Activated CD4-positive, alpha-beta T cell treated with anti-CD3 and anti-CD28 coated beads for 36 hours (primary cell): ENCODE results near the gene C4A. TPM values are rescaled to one million over a fixed set of nuclear protein-coding genes. Genes with fewer than 3 reads are reported as not detected.

Experiments used
- ATAC-seq: fragments of 200-7000 bp; cut with Tn5 transposase; one replicate; pipeline ENCODE4 v1.10.0; 2021; ENCODE audit warnings: mild to moderate bottlenecking, moderate library complexity
- CTCF ChIA-PET: fragments of 350-600 bp; sonication (Branson Sonifier 250); formaldehyde crosslinking; loops from one replicate; lab custom pipeline; 2021; ENCODE audit warnings: antibody characterized with exemption; lab: Charles Lee
- POLR2A ChIA-PET: fragments of 350-600 bp; sonication (Branson Sonifier 250); formaldehyde crosslinking; loops from one replicate; lab custom pipeline; 2021; ENCODE audit warnings: antibody characterized with exemption, inconsistent platforms; lab: Charles Lee
- DNase-seq: peaks from one replicate; pipeline ENCODE4 v3.0.0-alpha.2; 2020
- H3K27ac Mint-ChIP-seq: one replicate; pipeline ENCODE4 v1.8.0; 2021; ENCODE audit warnings: mixed read lengths
- H3K27me3 Mint-ChIP-seq: one replicate; pipeline ENCODE4 v1.8.0; 2021; ENCODE audit warnings: mixed read lengths
- H3K36me3 Mint-ChIP-seq: one replicate; pipeline ENCODE4 v1.8.0; 2021; ENCODE audit warnings: low read depth, mixed read lengths
- H3K4me1 Mint-ChIP-seq: one replicate; pipeline ENCODE4 v1.8.0; 2021; ENCODE audit warnings: mixed read lengths
- H3K4me3 Mint-ChIP-seq: one replicate; pipeline ENCODE4 v1.8.0; 2021; ENCODE audit warnings: mild to moderate bottlenecking, moderate library complexity, mixed read lengths
- H3K9me3 Mint-ChIP-seq: one replicate; pipeline ENCODE4 v1.8.0; 2021; ENCODE audit warnings: low read depth, mixed read lengths
- intact Hi-C, 2 experiments: fragments of 100-400 bp; cut with DNase I in 1 of 2; cut with micrococcal nuclease in 1 of 2; formaldehyde crosslinking; loops; one replicate each; pipeline versions ENCODE4 v1.14.2 to v1.15.1; 2022 to 2024; cut with DNase I, micrococcal nuclease
- total RNA-seq, 2 experiments: library from RNA; stranded (reverse); gene quantifications; one replicate each; pipeline ENCODE4 v1.2.3, GENCODE V29; 2021

Gene C4A
- total RNA-seq, 2 experiments from 2014 or later = 3.4 to 3.9 TPM

DNA sequence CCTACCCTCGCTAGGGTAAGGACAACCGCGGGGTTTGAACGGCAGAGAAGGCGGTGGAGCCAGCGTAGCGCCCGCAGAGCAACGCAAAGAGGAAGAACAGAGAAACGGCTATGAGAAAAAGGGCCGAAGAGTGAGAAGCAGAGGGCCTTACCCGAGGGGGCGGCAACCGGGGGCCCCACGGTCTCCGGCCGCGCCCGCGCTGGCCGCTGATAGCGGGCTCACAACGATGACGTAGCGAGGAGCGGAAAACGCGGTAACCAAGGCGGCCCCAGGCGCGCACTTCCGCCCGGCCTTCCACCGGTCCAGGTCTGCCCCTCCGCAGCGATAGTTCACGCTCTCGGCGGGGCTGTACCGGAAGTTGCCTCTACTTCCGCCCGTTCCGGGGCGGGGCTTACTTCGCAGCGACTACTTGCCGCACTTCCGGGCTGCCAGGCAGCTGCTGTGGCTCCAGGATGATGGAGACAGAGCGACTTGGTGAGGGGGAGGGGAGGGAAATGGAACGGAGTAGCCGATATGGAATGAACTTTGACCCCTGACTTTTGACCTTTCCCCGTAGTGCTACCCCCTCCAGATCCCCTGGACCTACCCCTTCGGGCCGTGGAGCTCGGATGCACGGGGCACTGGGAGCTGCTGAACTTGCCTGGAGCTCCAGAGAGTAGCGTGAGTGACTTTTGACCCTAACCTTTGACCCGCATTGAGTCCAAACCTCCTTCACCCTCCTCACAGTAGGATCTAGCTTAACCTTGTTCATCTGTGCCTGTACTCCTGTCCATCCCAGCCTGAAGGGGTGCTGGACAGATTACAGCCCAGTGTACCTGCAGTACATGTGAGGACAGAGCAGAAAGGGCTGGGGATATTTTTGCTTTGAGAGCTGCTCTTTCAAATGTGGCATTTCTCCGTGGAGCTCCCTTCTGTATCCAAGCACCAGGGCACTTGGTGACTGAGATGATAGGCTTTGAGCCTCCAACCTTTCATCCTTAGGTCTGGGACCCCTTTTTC, 22.8 kb upstream of the C4A start, which contains the start of the genes NELFE and SKIC2:
Gene NELFE (minus strand): TSS at position 231 of the 999 bp plus-strand sequence. CDS start 525 bp downstream, outside the sequence.
Gene SKIC2 (plus strand): TSS at position 435 of the 999 bp plus-strand sequence. CDS start 18 bp downstream, at position 453.
- peak; percentile 99 for ATAC-seq
- intact Hi-C loops = loop anchor here (1.0 to 10.0 kb wide), 15 partner anchors 13 to 412 kb away; partner anchors contain the start of genes DXO (in 2 of the 2), LY6G5C (in 2 of the 2), ABHD16A (in 1 of the 2) and BAG6 (in 1 of the 2)
- Mint-ChIP-seq H3K36me3 (peaks cover 63% of the 10 kb centered on the region), H3K4me3 (peak within 1 kb of the TSS; percentile 95), H3K27me3 (no peaks in the 10 kb centered on the region), H3K9me3 (no peaks in the 10 kb centered on the region), H3K4me1 (peaks cover 34% of the 10 kb centered on the region), H3K27ac (peak within 1 kb of the TSS; percentile 98)
- CTCF ChIA-PET = interaction anchor here (0.6 to 1.8 kb wide), 7 partner anchors 11 to 307 kb away, joined by 3 to 7 read pairs (median 4); partner anchors contain the start of gene DXO
- peak; percentile 99 for DNase-seq
- POLR2A ChIA-PET = interaction anchor here (0.5 to 2.6 kb wide), 7 partner anchors 11 to 458 kb away, joined by 3 to 16 read pairs (median 4); partner anchors contain the start of gene DXO

DNA sequence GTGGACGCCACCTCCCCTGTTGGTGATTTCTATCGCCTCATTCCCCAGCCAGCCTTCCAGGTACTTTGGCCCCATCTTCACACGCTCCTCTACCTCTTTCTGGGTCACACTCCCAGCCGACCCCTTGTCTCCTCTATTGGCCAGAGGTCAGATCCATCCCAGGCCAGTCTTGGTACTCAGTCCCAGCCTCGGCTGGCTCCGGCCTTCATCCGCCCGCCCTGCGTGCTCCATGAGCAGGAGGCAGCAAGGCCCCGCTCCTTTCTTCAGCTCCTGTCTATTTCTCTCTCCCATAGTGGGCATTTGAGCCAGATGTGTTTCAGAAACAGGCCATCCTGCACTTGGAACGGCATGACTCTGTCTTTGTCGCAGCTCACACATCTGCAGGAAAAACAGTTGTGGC, 20.2 kb upstream of the C4A start:
- Mint-ChIP-seq H3K9me3 (no peaks in the 10 kb centered on the region), H3K27me3 (no peaks in the 10 kb centered on the region), H3K4me1 (peaks cover 34% of the 10 kb centered on the region), H3K4me3 (no peak overlapping the region), H3K36me3 (peaks cover 60% of the 10 kb centered on the region), H3K27ac (no peak overlapping the region)
- CTCF ChIA-PET = interaction anchor here (1.1 kb wide), 1 partner anchor 10 kb away, joined by 4 read pairs; the partner anchor contains the start of gene DXO
- intact Hi-C loops = no loop called here
- POLR2A ChIA-PET = no interaction called here
- DNase-seq (no peak), ATAC-seq (no peak)

DNA sequence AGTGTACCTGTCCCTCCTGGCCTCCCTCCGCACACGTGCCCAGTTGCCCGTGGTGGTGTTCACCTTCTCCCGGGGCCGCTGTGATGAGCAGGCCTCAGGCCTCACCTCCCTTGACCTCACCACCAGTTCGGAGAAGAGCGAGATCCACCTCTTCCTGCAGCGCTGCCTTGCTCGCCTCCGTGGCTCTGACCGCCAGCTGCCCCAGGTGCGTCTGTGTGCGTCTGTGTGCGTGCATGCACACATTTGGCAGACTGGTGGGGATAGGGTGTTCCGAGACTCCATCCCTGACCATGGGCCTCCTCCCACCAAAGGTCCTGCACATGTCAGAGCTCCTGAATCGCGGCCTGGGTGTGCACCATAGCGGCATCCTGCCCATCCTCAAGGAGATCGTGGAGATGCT, 17.9 kb upstream of the C4A start:
- ChIA-PET POLR2A (no interaction called here), CTCF (interaction anchor here (0.6 kb wide), 1 partner anchor 92 kb away, joined by 3 read pairs; no protein-coding TSS in a partner anchor)
- H3K4me1 Mint-ChIP-seq = peaks cover 24% of the 10 kb centered on the region
- no peak overlapping the region for H3K4me3 Mint-ChIP-seq
- DNase-seq (no peak), ATAC-seq (no peak)
- H3K27me3 Mint-ChIP-seq = no peaks in the 10 kb centered on the region
- H3K9me3 Mint-ChIP-seq = no peaks in the 10 kb centered on the region
- intact Hi-C loops = no loop called here
- no peak overlapping the region for H3K27ac Mint-ChIP-seq
- H3K36me3 Mint-ChIP-seq = peaks cover 61% of the 10 kb centered on the region

DNA sequence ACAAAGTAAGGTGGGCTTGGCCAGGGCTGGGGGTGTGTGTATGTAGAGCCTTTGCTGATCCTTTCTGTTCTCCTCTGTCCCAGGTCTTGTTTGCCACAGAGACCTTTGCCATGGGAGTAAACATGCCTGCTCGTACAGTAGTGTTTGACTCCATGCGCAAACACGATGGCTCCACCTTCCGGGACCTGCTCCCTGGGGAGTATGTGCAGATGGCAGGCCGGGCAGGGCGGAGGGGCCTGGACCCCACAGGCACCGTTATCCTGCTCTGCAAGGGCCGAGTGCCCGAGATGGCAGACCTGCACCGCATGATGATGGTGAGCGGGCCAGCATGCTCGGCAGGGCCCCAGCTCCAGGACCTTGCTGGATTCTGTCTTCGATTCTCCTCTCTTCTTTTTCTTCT, 16.2 kb upstream of the C4A start:
- DNase-seq = no peak
- Mint-ChIP-seq H3K27ac (no peak overlapping the region), H3K27me3 (no peaks in the 10 kb centered on the region), H3K4me3 (no peak overlapping the region), H3K9me3 (no peaks in the 10 kb centered on the region), H3K4me1 (peaks cover 20% of the 10 kb centered on the region), H3K36me3 (peaks cover 63% of the 10 kb centered on the region)
- ATAC-seq = no peak
- ChIA-PET CTCF (no interaction called here), POLR2A (no interaction called here)
- intact Hi-C loops = no loop called here

DNA sequence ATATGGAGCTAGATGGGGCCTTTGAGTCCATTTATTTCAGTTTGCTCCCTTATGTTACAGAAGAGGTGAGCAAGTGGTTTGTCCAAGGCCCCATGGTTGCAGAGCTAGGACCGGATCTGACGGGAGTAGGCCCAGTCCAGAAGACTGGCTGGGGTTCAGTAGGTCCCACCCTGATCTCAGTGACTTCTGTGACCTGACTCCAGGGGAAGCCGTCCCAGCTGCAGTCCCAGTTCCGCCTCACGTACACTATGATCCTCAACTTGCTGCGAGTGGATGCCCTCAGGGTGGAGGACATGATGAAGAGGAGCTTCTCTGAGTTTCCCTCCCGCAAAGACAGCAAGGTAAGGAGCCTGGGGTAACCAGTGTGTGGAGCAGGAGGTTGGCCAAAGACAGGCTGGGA, 15.4 kb upstream of the C4A start:
- CTCF ChIA-PET = no interaction called here
- no peaks in the 10 kb centered on the region for H3K9me3 Mint-ChIP-seq
- H3K27ac Mint-ChIP-seq = no peak overlapping the region
- no peak for DNase-seq
- no peak for ATAC-seq
- H3K27me3 Mint-ChIP-seq = no peaks in the 10 kb centered on the region
- intact Hi-C loops = no loop called here
- peaks cover 55% of the 10 kb centered on the region for H3K36me3 Mint-ChIP-seq
- POLR2A ChIA-PET = no interaction called here
- no peak overlapping the region for H3K4me3 Mint-ChIP-seq
- peaks cover 26% of the 10 kb centered on the region for H3K4me1 Mint-ChIP-seq

DNA sequence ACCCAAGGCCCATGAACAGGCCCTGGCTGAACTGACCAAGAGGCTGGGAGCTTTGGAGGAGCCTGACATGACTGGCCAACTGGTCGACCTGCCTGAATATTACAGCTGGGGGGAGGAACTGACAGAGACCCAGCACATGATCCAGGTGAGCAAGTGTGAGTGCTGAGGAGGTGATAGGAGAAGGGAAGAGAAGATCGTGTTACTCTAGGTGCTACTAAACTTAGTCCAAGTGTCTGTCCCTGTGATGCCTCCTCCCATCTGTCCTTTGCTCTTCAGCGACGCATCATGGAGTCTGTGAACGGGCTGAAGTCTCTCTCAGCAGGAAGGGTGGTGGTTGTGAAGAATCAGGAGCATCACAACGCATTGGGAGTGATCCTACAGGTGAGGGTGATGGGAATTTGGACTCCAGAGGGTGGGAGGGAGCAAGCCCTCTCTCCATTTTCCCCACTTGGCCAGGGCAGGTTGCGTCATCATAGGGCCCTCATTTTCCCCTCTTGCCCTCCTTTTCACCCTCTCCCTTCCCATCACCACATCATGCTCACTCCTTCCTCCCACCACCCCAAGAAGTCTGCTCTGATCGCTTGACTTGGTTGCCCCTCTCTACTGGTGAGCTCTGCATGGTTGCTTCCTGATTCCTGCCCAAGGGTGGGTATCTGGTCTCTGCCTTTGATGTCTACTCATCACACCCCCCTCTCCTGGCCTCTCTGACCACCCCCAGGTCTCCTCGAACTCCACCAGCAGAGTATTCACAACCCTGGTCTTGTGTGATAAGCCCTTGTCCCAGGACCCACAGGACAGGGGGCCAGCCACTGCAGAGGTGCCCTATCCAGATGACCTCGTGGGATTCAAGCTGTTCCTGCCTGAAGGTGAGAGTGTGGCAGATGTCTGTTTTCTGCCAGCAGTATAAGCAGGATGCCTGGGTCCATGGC, 14.6 kb upstream of the C4A start:
- POLR2A ChIA-PET = no interaction called here
- Mint-ChIP-seq H3K27me3 (no peaks in the 10 kb centered on the region), H3K4me3 (no peak overlapping the region), H3K4me1 (peaks cover 24% of the 10 kb centered on the region), H3K36me3 (peaks cover 52% of the 10 kb centered on the region), H3K9me3 (no peaks in the 10 kb centered on the region), H3K27ac (no peak overlapping the region)
- CTCF ChIA-PET = no interaction called here
- intact Hi-C loops = no loop called here
- ATAC-seq (no peak), DNase-seq (no peak)

DNA sequence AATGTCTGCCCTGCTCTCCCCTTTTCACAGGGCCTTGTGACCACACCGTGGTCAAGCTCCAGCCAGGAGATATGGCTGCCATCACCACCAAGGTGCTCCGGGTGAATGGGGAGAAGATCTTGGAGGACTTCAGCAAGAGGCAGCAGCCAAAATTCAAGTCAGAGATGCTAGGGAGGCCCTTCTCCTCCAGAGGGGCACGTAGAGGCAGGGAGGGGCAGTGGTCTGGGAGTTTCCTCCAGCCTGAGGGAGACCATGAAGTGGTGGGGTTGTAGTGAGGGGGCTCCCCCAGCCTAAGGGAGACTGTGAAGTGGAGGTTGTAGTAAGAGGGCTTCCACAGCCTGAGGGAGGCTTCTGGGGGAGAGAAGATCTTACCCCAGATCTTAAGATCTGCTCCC, 13.9 kb upstream of the C4A start:
- no peak overlapping the region for H3K4me3 Mint-ChIP-seq
- no peaks in the 10 kb centered on the region for H3K9me3 Mint-ChIP-seq
- ATAC-seq (no peak), DNase-seq (no peak)
- CTCF ChIA-PET = no interaction called here
- H3K4me1 Mint-ChIP-seq = peaks cover 29% of the 10 kb centered on the region
- no peaks in the 10 kb centered on the region for H3K27me3 Mint-ChIP-seq
- POLR2A ChIA-PET = no interaction called here
- peaks cover 50% of the 10 kb centered on the region for H3K36me3 Mint-ChIP-seq
- intact Hi-C loops = no loop called here
- H3K27ac Mint-ChIP-seq = no peak overlapping the region

DNA sequence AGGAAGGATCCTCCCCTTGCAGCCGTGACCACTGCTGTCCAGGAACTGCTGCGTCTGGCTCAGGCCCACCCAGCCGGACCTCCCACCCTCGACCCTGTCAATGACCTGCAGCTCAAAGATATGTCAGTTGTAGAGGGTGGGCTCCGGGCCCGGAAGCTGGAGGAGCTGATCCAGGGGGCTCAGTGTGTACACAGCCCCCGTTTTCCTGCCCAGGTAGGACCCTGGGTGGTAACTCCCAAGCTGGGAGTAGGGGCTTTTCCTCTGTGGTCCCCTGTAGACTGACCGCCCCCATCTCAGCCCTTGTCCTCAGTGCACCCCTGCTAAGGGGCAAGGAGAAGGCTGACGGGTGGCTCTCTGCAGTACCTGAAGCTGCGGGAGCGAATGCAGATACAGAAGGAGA, 13.5 kb upstream of the C4A start:
- no peak overlapping the region for H3K27ac Mint-ChIP-seq
- H3K27me3 Mint-ChIP-seq = no peaks in the 10 kb centered on the region
- DNase-seq (no peak), ATAC-seq (no peak)
- H3K36me3 Mint-ChIP-seq = peaks cover 46% of the 10 kb centered on the region
- H3K4me1 Mint-ChIP-seq = peaks cover 33% of the 10 kb centered on the region
- ChIA-PET CTCF (no interaction called here), POLR2A (no interaction called here)
- H3K9me3 Mint-ChIP-seq = no peaks in the 10 kb centered on the region
- no peak overlapping the region for H3K4me3 Mint-ChIP-seq
- intact Hi-C loops = no loop called here

DNA sequence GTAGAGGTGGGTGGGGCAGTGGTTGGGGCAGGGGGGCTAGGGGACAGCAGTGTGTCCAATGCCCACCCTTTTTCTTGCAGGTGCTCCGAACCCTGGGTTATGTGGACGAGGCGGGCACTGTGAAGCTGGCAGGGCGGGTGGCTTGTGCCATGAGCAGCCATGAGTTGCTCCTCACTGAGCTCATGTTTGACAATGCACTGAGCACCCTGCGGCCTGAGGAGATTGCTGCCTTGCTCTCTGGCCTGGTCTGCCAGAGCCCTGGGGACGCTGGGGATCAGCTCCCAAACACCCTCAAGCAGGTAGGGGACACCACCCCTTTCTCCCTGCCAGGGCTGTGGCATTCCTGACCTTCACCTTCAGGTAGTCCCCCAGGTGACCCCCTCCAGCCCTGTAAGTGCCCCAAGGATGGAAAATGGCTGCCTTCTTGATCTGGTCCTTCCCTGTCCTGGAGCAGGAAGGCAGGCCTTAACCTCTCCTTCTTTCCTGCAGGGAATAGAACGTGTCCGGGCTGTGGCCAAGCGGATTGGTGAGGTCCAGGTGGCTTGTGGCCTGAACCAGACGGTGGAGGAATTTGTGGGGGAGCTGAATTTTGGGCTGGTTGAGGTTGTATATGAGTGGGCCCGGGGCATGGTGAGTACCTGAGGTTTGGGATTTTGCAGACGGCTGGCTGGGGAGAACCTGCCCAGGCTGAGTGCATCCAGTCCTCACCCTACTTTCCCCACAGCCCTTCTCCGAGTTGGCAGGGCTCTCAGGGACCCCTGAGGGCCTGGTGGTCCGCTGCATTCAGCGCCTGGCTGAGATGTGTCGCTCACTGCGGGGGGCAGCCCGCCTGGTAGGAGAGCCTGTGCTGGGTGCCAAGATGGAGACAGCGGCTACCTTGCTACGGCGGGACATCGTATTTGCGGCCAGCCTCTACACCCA, 12.8 kb upstream of the C4A start:
- Mint-ChIP-seq H3K9me3 (no peaks in the 10 kb centered on the region), H3K4me1 (peaks cover 41% of the 10 kb centered on the region), H3K27me3 (no peaks in the 10 kb centered on the region), H3K4me3 (no peak overlapping the region), H3K36me3 (peaks cover 42% of the 10 kb centered on the region), H3K27ac (peak overlapping the region; percentile 81)
- intact Hi-C loops = no loop called here
- CTCF ChIA-PET = interaction anchor here (0.6 to 1.0 kb wide), 2 partner anchors 10 to 17 kb away, joined by 3 read pairs; no protein-coding TSS in a partner anchor
- DNase-seq (no peak), ATAC-seq (no peak)
- POLR2A ChIA-PET = interaction anchor here (1.8 kb wide), 1 partner anchor 10 kb away, joined by 9 read pairs; the partner anchor contains the start of genes NELFE and SKIC2
